Measurements from ENCODE around the gene KCNIP1. TPM values are rescaled to one million over a fixed set of nuclear protein-coding genes. Genes with fewer than 3 reads are reported as not detected.

KCNIP1 gene
- polyA plus RNA-seq, 3 donors: not detected

GRCh38 chr5:170746075-170746960 is 242.5 kb downstream of the KCNIP1 start:
- TF ChIP-seq CTCF (IDR thresholded peaks at IDR 0.05): no peak
- no peak overlapping the region for H3K27ac ChIP-seq (ENCODE audit: low read depth in 1 of 2, low read length in 2 of 2)
- H3K27ac Mint-ChIP-seq: no peak overlapping the region
- H3K9me3 ChIP-seq (replicated peaks in 1 of 2; ENCODE audit: control insufficient read depth in 1 of 2, insufficient read depth in 1 of 2, low read length in 2 of 2): no peaks in the 10 kb centered on the region
- H3K4me1 ChIP-seq (ENCODE audit: control insufficient read depth in 1 of 2, insufficient read depth in 2 of 2, low read length in 2 of 2): no peaks in the 10 kb centered on the region
- no peaks in the 10 kb centered on the region for H3K36me3 Mint-ChIP-seq
- H3K9me3 Mint-ChIP-seq: peaks cover 0 to 1% (median 0%) of the 10 kb centered on the region in 7 donors
- H3K4me3 Mint-ChIP-seq: no peak overlapping the region
- H3K4me1 Mint-ChIP-seq: peaks cover 3% of the 10 kb centered on the region
- no peaks in the 10 kb centered on the region for H3K79me2 ChIP-seq (ENCODE audit: insufficient read depth, low read length)
- WGBS (ENCODE audit: insufficient coverage): 88% methylated on average over 7 of the region's 14 CpGs
- H3K4me2 ChIP-seq (replicated peaks; ENCODE audit: extremely low read depth, low read length, poor library complexity, severe bottlenecking): no peak overlapping the region
- peaks cover 36 to 61% (median 51%) of the 10 kb centered on the region in 3 donors for H3K27me3 Mint-ChIP-seq (ENCODE audit: low read depth in 3 of 3)
- peaks cover 4 to 27% of the 10 kb centered on the region in 2 donors for H3K27me3 ChIP-seq (ENCODE audit: control insufficient read depth in 2 of 2, insufficient read depth in 2 of 2, low read length in 2 of 2)
- intact Hi-C loops (cut with micrococcal nuclease): loop anchor here (10.0 kb wide), 2 partner anchors 588 to 598 kb away; no protein-coding TSS in a partner anchor
- H3K4me3 ChIP-seq (replicated peaks in 1 of 3; ENCODE audit: low read depth in 2 of 3, low read length in 3 of 3): no peak overlapping the region
- no peak for DNase-seq
- no peak overlapping the region for H3K9ac ChIP-seq (ENCODE audit: insufficient read depth, low read length, poor library complexity, severe bottlenecking)
- H2AFZ ChIP-seq (ENCODE audit: insufficient read depth, low read depth, low read length, poor library complexity, severe bottlenecking): no peak overlapping the region
- H4K20me1 ChIP-seq (ENCODE audit: insufficient read depth, low read length): no peaks in the 10 kb centered on the region
- H3K36me3 ChIP-seq (replicated peaks in 1 of 2; ENCODE audit: control insufficient read depth in 1 of 2, insufficient read depth in 2 of 2, low read length in 2 of 2): no peaks in the 10 kb centered on the region

- TF ChIP-seq CTCF (IDR thresholded peaks at IDR 0.05): no peak
- H3K9ac ChIP-seq (ENCODE audit: insufficient read depth, low read length, poor library complexity, severe bottlenecking): no peak overlapping the region
- no peak overlapping the region for H3K27ac ChIP-seq (ENCODE audit: low read depth in 1 of 2, low read length in 2 of 2)
- H2AFZ ChIP-seq (ENCODE audit: insufficient read depth, low read depth, low read length, poor library complexity, severe bottlenecking): no peak overlapping the region
- WGBS (ENCODE audit: insufficient coverage): 92% methylated on average over 8 of the region's 11 CpGs
- H3K4me2 ChIP-seq (replicated peaks; ENCODE audit: extremely low read depth, low read length, poor library complexity, severe bottlenecking): no peak overlapping the region
- Mint-ChIP-seq H3K27ac (no peak overlapping the region), H3K4me1 (peaks cover 3% of the 10 kb centered on the region), H3K27me3 (ENCODE audit: low read depth in 3 of 3) (peaks cover 34 to 59% (median 45%) of the 10 kb centered on the region in 3 donors), H3K36me3 (no peaks in the 10 kb centered on the region), H3K9me3 (peaks cover 0 to 1% (median 0%) of the 10 kb centered on the region in 7 donors), H3K4me3 (no peak overlapping the region)
- H4K20me1 ChIP-seq (ENCODE audit: insufficient read depth, low read length): no peaks in the 10 kb centered on the region
- DNase-seq: no peak
- intact Hi-C loops (cut with micrococcal nuclease): loop anchor here (10.0 kb wide), 2 partner anchors 588 to 598 kb away; no protein-coding TSS in a partner anchor
- H3K9me3 ChIP-seq (replicated peaks in 1 of 2; ENCODE audit: control insufficient read depth in 1 of 2, insufficient read depth in 1 of 2, low read length in 2 of 2): no peaks in the 10 kb centered on the region
- H3K36me3 ChIP-seq (replicated peaks in 1 of 2; ENCODE audit: control insufficient read depth in 1 of 2, insufficient read depth in 2 of 2, low read length in 2 of 2): no peaks in the 10 kb centered on the region
- no peak overlapping the region for H3K4me3 ChIP-seq (replicated peaks in 1 of 3; ENCODE audit: low read depth in 2 of 3, low read length in 3 of 3)
- peaks cover 4 to 27% of the 10 kb centered on the region in 2 donors for H3K27me3 ChIP-seq (ENCODE audit: control insufficient read depth in 2 of 2, insufficient read depth in 2 of 2, low read length in 2 of 2)
- H3K4me1 ChIP-seq (ENCODE audit: control insufficient read depth in 1 of 2, insufficient read depth in 2 of 2, low read length in 2 of 2): no peaks in the 10 kb centered on the region
- no peaks in the 10 kb centered on the region for H3K79me2 ChIP-seq (ENCODE audit: insufficient read depth, low read length)
These were observed 243.1 kb downstream of the KCNIP1 start for GRCh38 chr5:170746961-170747340.
